K562 (cell line): ENCODE measurements around the gene PPP3CA. TPM values are rescaled to one million over a fixed set of nuclear protein-coding genes. Genes with fewer than 3 reads are reported as not detected.

Experiments
- ILF3 ChIP-seq: fragments of 450-650 bp; IDR thresholded peaks from 2 replicates; pipeline ENCODE4 v1.6.1; 2018; ENCODE audit warnings: antibody characterized with exemption, mild to moderate bottlenecking, moderate library complexity, borderline replicate concordance
- KLF6 ChIP-seq: fragments of 250-450 bp; sonication (Bioruptor Pico); IDR thresholded peaks from 2 replicates; pipeline ENCODE4 v1.4.0; 2020; ENCODE audit warnings: mild to moderate bottlenecking, moderate library complexity, borderline replicate concordance
- polyA plus RNA-seq, 8 experiments: library from polyadenylated mRNA; depleted of rRNA in 4 of 8; stranded (reverse) in 5 of 8; unstranded in 3 of 8; fragments of >200 nt; fragmentation: Nextera tagmentation in 2 of 8; fragmentation: Illumina TruSeq in 1 of 8; extraction: Ambion mirVana in 2 of 8; extraction: Trizol in 1 of 8; gene quantifications; 2 replicates each; pipeline versions ENCODE4 v1.2.1 to v1.2.3, GENCODE V29; 2011 to 2014; ENCODE audit warnings: inconsistent platforms in 1 of 8, missing spikeins in 1 of 8
- total RNA-seq, 7 experiments: library from RNA; depleted of rRNA in 6 of 7; stranded (reverse); fragments of >200 nt in 6 of 7; fragmentation: Illumina TruSeq in 2 of 7; extraction: Trizol in 2 of 7; gene quantifications; 2 replicates each; pipeline versions ENCODE4 v1.2.1 to v1.2.3, GENCODE V29; 2011 to 2021; ENCODE audit warnings: low replicate concordance in 1 of 7
- TF ChIP-seq, protein P1 (sequence below), 2 experiments: fragments of 450-650 bp; formaldehyde crosslinking in 1 of 2; IDR thresholded peaks; 2 replicates each; pipeline versions ENCODE4 v1.4.0 to v1.6.1; 2014 to 2020; ENCODE audit warnings: mild to moderate bottlenecking in 2 of 2, borderline replicate concordance in 1 of 2, low read depth in 1 of 2

Gene PPP3CA
- total and polyA plus RNA-seq, 9 of the 15 experiments (the other 6 are each of a cell fraction or from before 2014, with no cell fraction given) = 0.94 to 3.2 (median 1.6) TPM

GRCh38 chr4:101355767-101356702, 8.7 kb upstream of the PPP3CA start (continued):
- TF ChIP-seq, protein P1, sequence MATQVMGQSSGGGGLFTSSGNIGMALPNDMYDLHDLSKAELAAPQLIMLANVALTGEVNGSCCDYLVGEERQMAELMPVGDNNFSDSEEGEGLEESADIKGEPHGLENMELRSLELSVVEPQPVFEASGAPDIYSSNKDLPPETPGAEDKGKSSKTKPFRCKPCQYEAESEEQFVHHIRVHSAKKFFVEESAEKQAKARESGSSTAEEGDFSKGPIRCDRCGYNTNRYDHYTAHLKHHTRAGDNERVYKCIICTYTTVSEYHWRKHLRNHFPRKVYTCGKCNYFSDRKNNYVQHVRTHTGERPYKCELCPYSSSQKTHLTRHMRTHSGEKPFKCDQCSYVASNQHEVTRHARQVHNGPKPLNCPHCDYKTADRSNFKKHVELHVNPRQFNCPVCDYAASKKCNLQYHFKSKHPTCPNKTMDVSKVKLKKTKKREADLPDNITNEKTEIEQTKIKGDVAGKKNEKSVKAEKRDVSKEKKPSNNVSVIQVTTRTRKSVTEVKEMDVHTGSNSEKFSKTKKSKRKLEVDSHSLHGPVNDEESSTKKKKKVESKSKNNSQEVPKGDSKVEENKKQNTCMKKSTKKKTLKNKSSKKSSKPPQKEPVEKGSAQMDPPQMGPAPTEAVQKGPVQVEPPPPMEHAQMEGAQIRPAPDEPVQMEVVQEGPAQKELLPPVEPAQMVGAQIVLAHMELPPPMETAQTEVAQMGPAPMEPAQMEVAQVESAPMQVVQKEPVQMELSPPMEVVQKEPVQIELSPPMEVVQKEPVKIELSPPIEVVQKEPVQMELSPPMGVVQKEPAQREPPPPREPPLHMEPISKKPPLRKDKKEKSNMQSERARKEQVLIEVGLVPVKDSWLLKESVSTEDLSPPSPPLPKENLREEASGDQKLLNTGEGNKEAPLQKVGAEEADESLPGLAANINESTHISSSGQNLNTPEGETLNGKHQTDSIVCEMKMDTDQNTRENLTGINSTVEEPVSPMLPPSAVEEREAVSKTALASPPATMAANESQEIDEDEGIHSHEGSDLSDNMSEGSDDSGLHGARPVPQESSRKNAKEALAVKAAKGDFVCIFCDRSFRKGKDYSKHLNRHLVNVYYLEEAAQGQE (IDR thresholded peaks at IDR 0.05; ENCODE audit: borderline replicate concordance) = no peak
- TF ChIP-seq, protein P1 (CRISPR knock-in tag; IDR thresholded peaks at IDR 0.05; ENCODE audit: low read depth) = no peak
- TF ChIP-seq ILF3 (no peak), KLF6 (CRISPR knock-in tag) (no peak)
- TF ChIP-seq, all 486 proteins: peak for 0
